ENCODE results near the gene CA5B. TPM values are rescaled to one million over a fixed set of nuclear protein-coding genes. Genes with fewer than 3 reads are reported as not detected.

Gene CA5B
- total and polyA plus RNA-seq, 2 donors (not counting 3 experiments of a cell fraction or from before 2014, with no cell fraction given), result 2.3 to 5.6 TPM

DNA sequence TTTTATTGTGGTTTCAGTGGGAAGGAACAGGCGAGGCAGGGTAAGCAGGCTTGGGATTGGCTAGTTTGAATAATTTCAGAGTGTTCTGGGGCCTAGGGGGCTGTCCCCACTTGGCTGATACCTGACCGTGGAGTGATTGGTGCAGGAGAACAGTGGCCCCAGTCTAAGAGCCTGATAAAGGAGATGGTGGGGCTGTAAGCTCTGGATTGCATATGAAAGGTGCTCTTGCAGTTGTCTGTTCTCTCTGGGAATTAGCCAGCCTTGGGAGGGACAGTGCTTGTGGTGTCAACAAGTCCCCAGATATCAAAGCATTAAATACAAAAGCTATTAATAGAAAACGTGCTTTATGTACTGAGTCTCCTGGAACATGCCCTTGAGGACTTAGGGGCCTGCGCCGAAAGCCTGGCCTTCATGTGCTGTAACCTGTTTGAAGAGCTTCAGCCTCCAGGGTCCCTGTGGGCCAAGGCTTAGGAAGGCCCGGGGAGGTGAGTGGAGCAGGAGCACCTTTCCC lies 43.1 kb upstream of the CA5B start:
- H3K27ac ChIP-seq (ENCODE audit: insufficient read depth, low read depth, low read length), result no peak overlapping the region
- H3K9ac ChIP-seq (replicated peaks; ENCODE audit: extremely low read depth, insufficient read depth, low read length), result no peak overlapping the region
- no peak overlapping the region for H3K4me2 ChIP-seq (ENCODE audit: insufficient read depth, low read length)
- ChIA-PET POLR2A (no interaction called here), CTCF (no interaction called here)
- no peak for DNase-seq (ENCODE audit: low read depth, low spot score)
- BruUV-seq (replicated peaks), result no TSS peak
- dilution Hi-C loops (cut with MboI; ENCODE audit: extremely low pct_ligation_motif_present, low sequenced_read_pairs), result no loop called here
- intact Hi-C loops (cut with micrococcal nuclease), result no loop called here
- H3K9me3 ChIP-seq (replicated peaks; ENCODE audit: control insufficient read depth, insufficient read depth, low read length), result no peaks in the 10 kb centered on the region
- H3K4me1 ChIP-seq (ENCODE audit: control insufficient read depth, extremely low read depth, insufficient read depth, low read length), result no peaks in the 10 kb centered on the region
- H3K36me3 ChIP-seq (ENCODE audit: control insufficient read depth in 2 of 2, extremely low read depth in 1 of 2, insufficient read depth in 2 of 2, low read length in 2 of 2), result peaks cover 0 to 1% of the 10 kb centered on the region in 2 experiments
- no peak for FAIRE-seq
- H3K79me2 ChIP-seq (ENCODE audit: control insufficient read depth, insufficient read depth, low read length), result no peaks in the 10 kb centered on the region
- H3K27me3 ChIP-seq (ENCODE audit: control insufficient read depth in 2 of 2, insufficient read depth in 2 of 2, low read length in 2 of 2), result no peaks in the 10 kb centered on the region
- no peak for TF ChIP-seq FOS (IDR thresholded peaks at IDR 0.05; ENCODE audit: borderline replicate concordance, insufficient read depth, low read length)
- TF ChIP-seq, protein P1, sequence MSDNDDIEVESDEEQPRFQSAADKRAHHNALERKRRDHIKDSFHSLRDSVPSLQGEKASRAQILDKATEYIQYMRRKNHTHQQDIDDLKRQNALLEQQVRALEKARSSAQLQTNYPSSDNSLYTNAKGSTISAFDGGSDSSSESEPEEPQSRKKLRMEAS (IDR thresholded peaks at IDR 0.05; ENCODE audit: insufficient read depth, insufficient read length), result no peak
- TF ChIP-seq MYC (IDR thresholded peaks at IDR 0.05; ENCODE audit: low read depth, low read length), result no peak
- TF ChIP-seq POLR2A (IDR thresholded peaks at IDR 0.05; ENCODE audit: low read depth, low read length), result no peak
- TF ChIP-seq POLR2AphosphoS5 (IDR thresholded peaks at IDR 0.05; ENCODE audit: insufficient read depth, low read depth, low read length), result no peak
- TF ChIP-seq EZH2 (IDR thresholded peaks at IDR 0.05; ENCODE audit: borderline replicate concordance, low read depth, low read length, severe bottlenecking), result no peak
- TF ChIP-seq JUN (IDR thresholded peaks at IDR 0.05; ENCODE audit: borderline replicate concordance, insufficient read depth, insufficient read length, low read depth), result no peak
- no peaks in the 10 kb centered on the region for H3K9me1 ChIP-seq (replicated peaks; ENCODE audit: control insufficient read depth, extremely low read depth, insufficient read depth, low read length)
- H4K20me1 ChIP-seq (replicated peaks; ENCODE audit: control insufficient read depth, extremely low read depth, insufficient read depth, low read length), result no peaks in the 10 kb centered on the region
- H2AFZ ChIP-seq (ENCODE audit: low read depth, low read length), result no peak overlapping the region
- no peak overlapping the region for H3K4me3 ChIP-seq (replicated peaks in 1 of 3; ENCODE audit: insufficient read depth in 1 of 3, low read depth in 1 of 3, low read length in 3 of 3)

DNA sequence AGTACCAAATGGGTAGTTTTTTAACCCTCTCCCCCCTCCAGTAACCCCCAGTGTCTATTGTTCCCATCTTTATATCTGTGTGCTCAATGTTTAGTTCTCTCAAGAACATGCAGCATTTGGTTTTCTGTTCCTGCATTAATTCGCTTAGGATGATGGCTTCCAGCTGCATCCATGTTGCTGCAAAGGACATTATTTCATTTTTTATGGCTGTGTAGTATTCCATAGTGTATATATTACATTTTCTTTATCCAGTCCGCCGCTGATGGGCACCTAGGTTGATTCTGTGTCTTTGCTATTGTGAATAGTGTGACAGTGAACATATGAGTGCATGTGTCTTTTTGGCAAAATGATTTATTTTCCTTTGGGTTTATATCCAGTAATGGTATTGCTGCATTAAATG lies 41.6 kb upstream of the CA5B start:
- Histone ChIP-seq H3K9me1 (replicated peaks; ENCODE audit: control insufficient read depth, extremely low read depth, insufficient read depth, low read length) (no peaks in the 10 kb centered on the region), H3K36me3 (ENCODE audit: control insufficient read depth in 2 of 2, extremely low read depth in 1 of 2, insufficient read depth in 2 of 2, low read length in 2 of 2) (no peaks in the 10 kb centered on the region), H3K79me2 (ENCODE audit: control insufficient read depth, insufficient read depth, low read length) (no peaks in the 10 kb centered on the region), H3K27me3 (ENCODE audit: control insufficient read depth in 2 of 2, insufficient read depth in 2 of 2, low read length in 2 of 2) (no peaks in the 10 kb centered on the region), H3K27ac (ENCODE audit: insufficient read depth, low read depth, low read length) (no peak overlapping the region), H4K20me1 (replicated peaks; ENCODE audit: control insufficient read depth, extremely low read depth, insufficient read depth, low read length) (no peaks in the 10 kb centered on the region), H3K4me1 (ENCODE audit: control insufficient read depth, extremely low read depth, insufficient read depth, low read length) (no peaks in the 10 kb centered on the region), H3K9ac (replicated peaks; ENCODE audit: extremely low read depth, insufficient read depth, low read length) (no peak overlapping the region), H3K4me2 (ENCODE audit: insufficient read depth, low read length) (no peak overlapping the region), H3K4me3 (replicated peaks in 1 of 3; ENCODE audit: insufficient read depth in 1 of 3, low read depth in 1 of 3, low read length in 3 of 3) (no peak overlapping the region), H2AFZ (ENCODE audit: low read depth, low read length) (no peak overlapping the region), H3K9me3 (replicated peaks; ENCODE audit: control insufficient read depth, insufficient read depth, low read length) (no peaks in the 10 kb centered on the region)
- POLR2A ChIA-PET, result no interaction called here
- intact Hi-C loops (cut with micrococcal nuclease), result no loop called here
- BruUV-seq (replicated peaks), result no TSS peak
- dilution Hi-C loops (cut with MboI; ENCODE audit: extremely low pct_ligation_motif_present, low sequenced_read_pairs), result no loop called here
- TF ChIP-seq, protein P1 (IDR thresholded peaks at IDR 0.05; ENCODE audit: insufficient read depth, insufficient read length), result no peak
- TF ChIP-seq POLR2A (IDR thresholded peaks at IDR 0.05; ENCODE audit: low read depth, low read length) (no peak), FOS (IDR thresholded peaks at IDR 0.05; ENCODE audit: borderline replicate concordance, insufficient read depth, low read length) (no peak), JUN (IDR thresholded peaks at IDR 0.05; ENCODE audit: borderline replicate concordance, insufficient read depth, insufficient read length, low read depth) (no peak), POLR2AphosphoS5 (IDR thresholded peaks at IDR 0.05; ENCODE audit: insufficient read depth, low read depth, low read length) (no peak), EZH2 (IDR thresholded peaks at IDR 0.05; ENCODE audit: borderline replicate concordance, low read depth, low read length, severe bottlenecking) (no peak), GATA2 (IDR thresholded peaks at IDR 0.05; ENCODE audit: insufficient read depth, insufficient read length, low read depth, low read length) (no peak), CTCF (IDR thresholded peaks at IDR 0.05; ENCODE audit: extremely low read depth in 1 of 2, insufficient read depth in 1 of 2, low read depth in 1 of 2, low read length in 2 of 2) (no peak), MYC (IDR thresholded peaks at IDR 0.05; ENCODE audit: low read depth, low read length) (no peak)
- CTCF ChIA-PET, result no interaction called here
- FAIRE-seq, result no peak
- DNase-seq (ENCODE audit: low read depth, low spot score), result no peak

Data from endothelial cell of umbilical vein (primary cell).